Measurements from ENCODE around the gene NFE2.
"Not testable (repeated sequence)": the region's sequence is repeated elsewhere in the genome, so short reads cannot be mapped to it uniquely, and the experiment has no call there.

NFE2 gene

GRCh38 chr12:54300732-54301427 lies at the start of gene NFE2:
NFE2 (minus strand) TSS chr12:54301015; CDS start chr12:54295248, 5,767 bp downstream.
- no peak for DNase-seq (ENCODE audit: low read depth in 3 of 3)

- DNase-seq (ENCODE audit: low read depth in 3 of 3) = no peak
These were observed 48.9 kb upstream of the NFE2 start for GRCh38 chr12:54349679-54350078.

DNA sequence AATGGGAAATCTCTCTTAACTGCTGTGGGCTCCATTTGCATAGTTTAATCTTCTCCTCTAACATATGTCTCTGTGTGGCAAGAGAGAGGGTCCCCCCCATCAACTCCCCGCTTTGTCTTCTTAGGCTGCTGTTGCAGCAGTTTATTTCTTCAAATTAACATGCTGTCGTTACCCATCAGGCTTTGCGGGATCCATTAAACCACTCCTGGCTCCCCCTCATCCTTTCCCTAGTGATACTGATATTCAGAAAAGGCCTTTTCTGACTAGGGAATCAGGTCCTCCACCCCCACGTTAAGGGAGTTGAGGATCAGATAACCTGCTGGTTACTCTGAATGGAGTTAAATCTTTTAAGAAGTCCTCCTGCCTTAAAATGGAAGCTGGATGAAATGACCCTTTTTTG lies 48.2 kb upstream of the NFE2 start:
- no peak for DNase-seq (ENCODE audit: low read depth in 3 of 3)

GRCh38 chr12:54341378-54342300 lies 40.8 kb upstream of the NFE2 start:
- no peak for DNase-seq (ENCODE audit: low read depth in 3 of 3)

GRCh38 chr12:54340846-54341245 lies 40.0 kb upstream of the NFE2 start:
- DNase-seq (ENCODE audit: low read depth in 3 of 3) = no peak

- DNase-seq (ENCODE audit: low read depth in 3 of 3) = no peak
These were observed 38.0 kb upstream of the NFE2 start for GRCh38 chr12:54338698-54339296.

GRCh38 chr12:54337854-54338650 lies 37.2 kb upstream of the NFE2 start:
- DNase-seq (ENCODE audit: low read depth in 3 of 3) = no peak

GRCh38 chr12:54337280-54337842 lies 36.5 kb upstream of the NFE2 start:
- DNase-seq (ENCODE audit: low read depth in 3 of 3) = no peak

- no peak for DNase-seq (ENCODE audit: low read depth in 3 of 3)
These were observed 32.7 kb upstream of the NFE2 start for GRCh38 chr12:54333420-54334034.

DNA sequence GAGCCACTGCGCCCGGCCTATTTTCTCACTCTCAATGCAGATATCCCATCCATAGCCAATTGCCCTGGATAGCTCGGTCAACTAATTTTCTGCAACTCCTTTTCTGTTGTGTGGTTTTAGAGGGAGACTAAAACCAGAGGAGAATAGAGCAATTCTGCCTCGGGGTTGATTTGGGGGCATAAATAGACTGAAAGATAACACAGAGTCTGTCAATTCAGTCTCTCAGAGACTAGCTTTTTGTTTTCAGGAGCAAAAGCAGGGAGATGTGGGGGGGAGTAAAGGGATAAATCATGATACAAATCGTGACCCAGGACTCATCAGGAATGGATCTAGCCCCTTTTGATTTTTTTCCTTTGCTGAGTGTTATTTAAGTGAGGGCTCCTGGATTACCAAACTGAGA lies 30.6 kb upstream of the NFE2 start:
- DNase-seq (ENCODE audit: low read depth in 3 of 3) = no peak

- no peak for DNase-seq (ENCODE audit: low read depth in 3 of 3)
These were observed 29.6 kb upstream of the NFE2 start for GRCh38 chr12:54330442-54330841.

GRCh38 chr12:54329759-54330158 lies 28.9 kb upstream of the NFE2 start:
- DNase-seq (ENCODE audit: low read depth in 3 of 3) = no peak

- no peak for DNase-seq (ENCODE audit: low read depth in 3 of 3)
These were observed 28.0 kb upstream of the NFE2 start for GRCh38 chr12:54328595-54329337.

GRCh38 chr12:54325442-54326109 lies 24.8 kb upstream of the NFE2 start:
- DNase-seq (ENCODE audit: low read depth in 3 of 3) = not testable (repeated sequence)

GRCh38 chr12:54324617-54325441 lies 24.0 kb upstream of the NFE2 start, which contains the start of gene COPZ1:
COPZ1 (plus strand) TSS chr12:54325131; CDS start chr12:54325164, 33 bp downstream.
- DNase-seq (ENCODE audit: low read depth in 3 of 3) = peak; percentile 84 to 92 (median 89)

DNA sequence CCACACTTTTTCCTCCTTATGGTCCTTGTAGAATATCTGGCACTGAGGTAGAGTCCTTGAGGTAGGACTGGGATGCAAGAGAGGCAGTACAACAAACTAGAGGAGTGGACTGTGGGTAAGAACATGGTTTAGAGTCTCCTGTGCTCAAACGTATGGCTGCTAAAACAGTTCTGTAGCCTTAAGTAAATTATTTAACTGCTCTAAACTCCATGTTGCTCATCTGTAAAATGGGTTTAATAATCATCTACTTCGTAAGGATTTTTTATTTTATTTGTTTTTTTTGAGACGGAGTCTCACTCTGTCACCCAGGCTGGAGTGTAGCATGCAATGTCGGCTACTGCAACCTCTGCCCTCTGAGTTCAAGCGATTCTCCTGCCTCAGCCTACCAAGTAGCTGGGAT lies 20.5 kb upstream of the NFE2 start:
- DNase-seq (ENCODE audit: low read depth in 3 of 3) = no peak

DNA sequence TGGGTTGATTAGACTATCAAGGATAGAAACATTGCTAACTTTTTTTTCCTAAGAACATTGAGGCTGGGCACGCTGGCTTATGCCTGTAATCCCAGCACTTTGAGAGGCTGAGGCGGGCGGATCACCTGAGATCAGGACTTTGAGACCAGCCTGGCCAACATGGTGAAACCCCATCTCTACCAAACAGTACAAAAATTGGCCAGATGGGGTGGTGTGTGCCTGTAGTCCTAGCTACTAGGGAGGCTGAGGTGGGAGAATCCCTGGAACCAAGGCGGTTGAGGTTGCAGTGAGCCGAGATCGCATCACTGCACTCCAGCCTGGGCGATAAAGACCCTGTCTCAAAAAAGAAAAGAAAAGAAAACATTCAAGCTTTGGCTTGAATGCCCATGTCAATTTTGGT lies 11.5 kb upstream of the NFE2 start:
- not testable (repeated sequence) for DNase-seq (ENCODE audit: low read depth in 3 of 3)

- no peak for DNase-seq (ENCODE audit: low read depth in 3 of 3)
These were observed 10.2 kb upstream of the NFE2 start for GRCh38 chr12:54311051-54311450.
